NB4 (cell line): ENCODE data around the gene GRID2.

ENCODE experiments used
- DNase-seq: peaks from one replicate; pipeline ENCODE4 v3.0.0; 2010; ENCODE audit warnings: low read depth
- H3K4me3 ChIP-seq: one replicate; pipeline ENCODE4 v1.5.1; 2011; ENCODE audit warnings: mild to moderate bottlenecking, low read depth, low read length, moderate library complexity
- MYC ChIP-seq: IDR thresholded peaks from 2 replicates; pipeline ENCODE4 v1.6.1; 2011; ENCODE audit warnings: low read depth, low read length
- POLR2A ChIP-seq: IDR thresholded peaks from 2 replicates; pipeline ENCODE4 v1.6.1; 2011; ENCODE audit warnings: mild to moderate bottlenecking; ENCODE audit not compliant: insufficient read length; ENCODE audit errors: extremely low read depth
- TF ChIP-seq, protein P1 (sequence below): IDR thresholded peaks from one replicate; pipeline ENCODE4 v1.5.1; 2012; ENCODE audit warnings: low read depth, low read length
- TF ChIP-seq, protein P2 (sequence below): IDR thresholded peaks from 2 replicates; pipeline ENCODE4 v1.6.1; 2011; ENCODE audit warnings: low read depth, low read length

The GRID2 gene

DNA sequence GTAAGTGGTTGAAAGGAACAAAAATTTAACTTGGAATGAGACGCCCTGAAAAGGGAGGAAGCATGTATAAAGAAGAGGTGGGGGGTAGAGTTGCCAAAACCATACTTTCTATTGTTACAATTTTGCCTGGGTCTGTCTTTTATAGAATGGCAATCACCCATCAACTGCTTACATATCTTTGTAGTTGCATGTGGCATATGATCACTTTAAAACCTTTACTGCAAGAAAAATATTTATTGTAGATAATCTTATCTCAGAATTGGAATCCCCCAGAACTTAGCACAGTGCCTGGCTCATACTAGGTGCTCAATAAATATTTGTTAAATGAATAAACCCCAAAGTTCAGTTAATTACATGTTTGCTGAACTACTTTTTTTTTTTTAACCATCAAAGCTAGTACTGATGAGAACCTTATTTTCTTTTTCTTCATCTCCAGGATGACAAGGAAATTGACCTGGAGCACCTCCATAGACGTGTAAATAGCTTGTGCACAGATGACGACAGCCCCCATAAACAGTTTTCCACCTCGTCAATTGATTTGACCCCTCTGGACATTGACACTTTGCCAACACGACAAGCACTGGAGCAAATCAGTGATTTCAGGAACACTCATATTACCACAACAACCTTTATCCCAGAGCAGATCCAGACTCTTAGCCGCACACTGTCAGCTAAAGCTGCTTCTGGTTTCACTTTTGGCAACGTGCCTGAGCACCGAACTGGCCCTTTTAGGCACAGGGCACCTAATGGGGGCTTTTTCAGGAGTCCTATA is 1468.1 kb downstream of the GRID2 start:
- DNase-seq: no peak
- H3K4me3 ChIP-seq: no peak overlapping the region
- TF ChIP-seq, protein P1, sequence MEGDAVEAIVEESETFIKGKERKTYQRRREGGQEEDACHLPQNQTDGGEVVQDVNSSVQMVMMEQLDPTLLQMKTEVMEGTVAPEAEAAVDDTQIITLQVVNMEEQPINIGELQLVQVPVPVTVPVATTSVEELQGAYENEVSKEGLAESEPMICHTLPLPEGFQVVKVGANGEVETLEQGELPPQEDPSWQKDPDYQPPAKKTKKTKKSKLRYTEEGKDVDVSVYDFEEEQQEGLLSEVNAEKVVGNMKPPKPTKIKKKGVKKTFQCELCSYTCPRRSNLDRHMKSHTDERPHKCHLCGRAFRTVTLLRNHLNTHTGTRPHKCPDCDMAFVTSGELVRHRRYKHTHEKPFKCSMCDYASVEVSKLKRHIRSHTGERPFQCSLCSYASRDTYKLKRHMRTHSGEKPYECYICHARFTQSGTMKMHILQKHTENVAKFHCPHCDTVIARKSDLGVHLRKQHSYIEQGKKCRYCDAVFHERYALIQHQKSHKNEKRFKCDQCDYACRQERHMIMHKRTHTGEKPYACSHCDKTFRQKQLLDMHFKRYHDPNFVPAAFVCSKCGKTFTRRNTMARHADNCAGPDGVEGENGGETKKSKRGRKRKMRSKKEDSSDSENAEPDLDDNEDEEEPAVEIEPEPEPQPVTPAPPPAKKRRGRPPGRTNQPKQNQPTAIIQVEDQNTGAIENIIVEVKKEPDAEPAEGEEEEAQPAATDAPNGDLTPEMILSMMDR: no peak
- no peak for TF ChIP-seq POLR2A
- TF ChIP-seq, protein P2, sequence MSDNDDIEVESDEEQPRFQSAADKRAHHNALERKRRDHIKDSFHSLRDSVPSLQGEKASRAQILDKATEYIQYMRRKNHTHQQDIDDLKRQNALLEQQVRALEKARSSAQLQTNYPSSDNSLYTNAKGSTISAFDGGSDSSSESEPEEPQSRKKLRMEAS: no peak

DNA sequence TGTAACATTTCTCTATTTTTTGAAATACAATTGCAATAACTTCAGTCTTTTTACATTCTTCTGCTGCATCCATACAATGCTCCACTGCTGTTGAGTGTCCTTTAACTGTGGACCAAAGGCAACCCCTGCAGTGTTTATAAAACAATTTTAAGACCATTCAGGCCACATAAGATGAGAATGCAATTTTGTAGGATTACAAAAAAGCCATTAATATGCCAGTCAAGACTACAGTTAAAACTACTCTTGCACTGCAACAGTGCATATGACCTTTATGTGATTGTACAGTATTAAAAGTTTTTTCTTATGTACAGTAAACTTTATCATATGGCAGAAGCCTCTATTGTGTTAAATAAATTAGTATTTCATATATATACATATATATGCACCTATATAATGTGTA is 1469.1 kb downstream of the GRID2 start:
- no peak for DNase-seq
- no peak overlapping the region for H3K4me3 ChIP-seq
- TF ChIP-seq, protein P2: no peak
- TF ChIP-seq MYC (no peak), POLR2A (no peak)
- TF ChIP-seq, protein P1: no peak

DNA sequence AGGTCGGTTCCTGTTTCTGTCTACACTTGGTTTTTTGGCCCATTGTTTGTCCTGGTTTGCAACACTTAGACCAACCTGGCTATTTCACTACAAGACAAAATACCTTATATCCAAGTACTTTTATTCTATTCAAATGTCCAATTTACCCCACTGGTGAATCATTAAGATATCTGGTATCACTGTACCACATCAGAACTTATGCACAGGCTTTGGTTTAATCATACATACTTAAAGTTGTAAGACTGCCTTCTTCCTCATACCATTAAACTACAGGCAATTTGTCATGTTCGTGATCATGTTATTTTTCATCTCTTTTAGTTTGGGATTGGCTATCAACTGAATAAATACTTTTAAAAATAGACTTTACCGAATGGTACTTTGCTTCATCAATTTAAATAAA is 1471.8 kb downstream of the GRID2 start:
- H3K4me3 ChIP-seq: no peak overlapping the region
- no peak for DNase-seq
- no peak for TF ChIP-seq POLR2A
- no peak for TF ChIP-seq MYC
- TF ChIP-seq, protein P1: no peak
- TF ChIP-seq, protein P2: no peak

DNA sequence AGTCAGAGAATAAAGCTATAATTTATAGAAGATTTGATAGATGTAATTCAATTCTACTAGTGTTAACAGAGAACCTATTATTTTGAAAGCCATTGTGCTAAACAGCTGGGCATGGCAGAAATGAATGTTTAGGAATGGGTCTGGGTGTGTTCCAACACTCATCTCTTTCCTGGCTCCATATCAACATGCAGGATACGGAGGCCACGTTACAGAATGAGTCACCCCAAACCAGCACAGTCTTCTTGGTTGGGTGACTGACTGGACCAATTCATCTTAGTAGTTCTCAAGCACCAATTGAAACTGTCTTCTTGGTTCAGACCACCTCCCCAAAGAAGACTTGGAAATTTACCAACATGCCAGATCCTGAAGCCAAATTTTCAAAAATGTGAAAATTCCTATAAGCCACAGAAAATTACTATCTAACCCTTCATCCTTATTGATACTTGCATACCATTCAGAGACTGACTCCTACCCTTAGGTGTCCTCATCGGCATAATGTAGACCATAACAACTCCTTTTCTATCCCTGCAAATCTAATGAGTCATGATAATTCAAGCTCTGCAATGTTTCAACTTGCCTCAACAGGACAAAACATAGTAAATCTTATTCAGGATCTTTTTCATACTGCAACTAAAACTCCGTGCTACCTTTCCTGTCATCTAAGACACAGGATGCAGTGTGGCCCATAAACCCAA is 1472.8 kb downstream of the GRID2 start:
- TF ChIP-seq, protein P1: no peak
- TF ChIP-seq POLR2A (no peak), MYC (no peak)
- TF ChIP-seq, protein P2: no peak
- no peak overlapping the region for H3K4me3 ChIP-seq
- DNase-seq: no peak

DNA sequence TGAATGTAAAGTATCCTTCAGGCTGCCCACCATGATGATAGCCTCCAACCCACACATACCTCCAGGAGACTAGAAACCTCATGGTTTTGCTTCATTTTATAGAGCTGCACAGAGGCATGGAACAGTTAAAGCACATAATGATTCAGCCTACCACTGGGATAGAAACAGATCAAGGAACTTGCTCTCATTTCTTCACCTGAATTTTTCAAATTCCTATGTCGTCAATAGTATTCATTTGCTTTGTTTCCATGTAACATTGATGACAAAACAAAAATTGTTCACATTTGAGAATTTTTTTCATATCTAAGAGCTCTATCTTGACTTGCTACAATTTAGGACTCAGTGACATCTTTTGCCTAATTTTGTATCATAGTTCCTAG is 1473.3 kb downstream of the GRID2 start:
- TF ChIP-seq MYC (no peak), POLR2A (no peak)
- TF ChIP-seq, protein P1: no peak
- TF ChIP-seq, protein P2: no peak

More for the DNA sequence above, 1473.3 kb downstream of the GRID2 start:
- DNase-seq: no peak
- H3K4me3 ChIP-seq: no peak overlapping the region
